ENCODE data around the gene LMO7. TPM values are rescaled to one million over a fixed set of nuclear protein-coding genes. Genes with fewer than 3 reads are reported as not detected.

Gene LMO7
- total RNA-seq, 3 donors from 2014 or later, result 11.0 to 71.3 (median 32.8) TPM

DNA sequence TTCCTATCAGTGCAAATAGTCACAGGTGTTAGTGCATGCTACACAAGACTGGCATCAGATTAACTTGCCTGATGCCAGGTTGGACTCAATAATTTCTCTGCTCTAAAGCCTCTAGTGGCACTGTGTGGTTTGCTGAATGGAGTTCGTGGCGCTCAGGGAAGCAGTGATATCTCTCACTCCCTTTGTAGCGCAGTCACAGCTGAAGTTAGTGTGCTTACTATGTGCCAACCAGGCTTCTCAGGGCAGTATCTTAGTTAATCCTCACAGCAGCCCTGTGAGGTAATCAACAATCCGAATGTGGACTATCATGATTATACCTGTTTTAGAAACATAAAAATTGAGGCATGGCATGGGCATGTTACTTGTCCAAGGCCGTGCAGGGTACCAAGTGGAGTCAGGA lies 190.3 kb downstream of the LMO7 start:
- TF ChIP-seq POLR2AphosphoS5 (IDR thresholded peaks at IDR 0.05) (no peak), POLR2A (IDR thresholded peaks at IDR 0.05) (no peak)
- TF ChIP-seq, protein P1, sequence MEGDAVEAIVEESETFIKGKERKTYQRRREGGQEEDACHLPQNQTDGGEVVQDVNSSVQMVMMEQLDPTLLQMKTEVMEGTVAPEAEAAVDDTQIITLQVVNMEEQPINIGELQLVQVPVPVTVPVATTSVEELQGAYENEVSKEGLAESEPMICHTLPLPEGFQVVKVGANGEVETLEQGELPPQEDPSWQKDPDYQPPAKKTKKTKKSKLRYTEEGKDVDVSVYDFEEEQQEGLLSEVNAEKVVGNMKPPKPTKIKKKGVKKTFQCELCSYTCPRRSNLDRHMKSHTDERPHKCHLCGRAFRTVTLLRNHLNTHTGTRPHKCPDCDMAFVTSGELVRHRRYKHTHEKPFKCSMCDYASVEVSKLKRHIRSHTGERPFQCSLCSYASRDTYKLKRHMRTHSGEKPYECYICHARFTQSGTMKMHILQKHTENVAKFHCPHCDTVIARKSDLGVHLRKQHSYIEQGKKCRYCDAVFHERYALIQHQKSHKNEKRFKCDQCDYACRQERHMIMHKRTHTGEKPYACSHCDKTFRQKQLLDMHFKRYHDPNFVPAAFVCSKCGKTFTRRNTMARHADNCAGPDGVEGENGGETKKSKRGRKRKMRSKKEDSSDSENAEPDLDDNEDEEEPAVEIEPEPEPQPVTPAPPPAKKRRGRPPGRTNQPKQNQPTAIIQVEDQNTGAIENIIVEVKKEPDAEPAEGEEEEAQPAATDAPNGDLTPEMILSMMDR (IDR thresholded peaks at IDR 0.05), result no peak
- intact Hi-C loops (cut with DNase I; ENCODE audit: low total_unique reads), result no loop called here
- DNase-seq (ENCODE audit: low spot score in 2 of 2), result no peak
- H3K4me3 ChIP-seq, result no peak overlapping the region
- H3K36me3 ChIP-seq, result no peaks in the 10 kb centered on the region
- H3K4me1 ChIP-seq, result no peaks in the 10 kb centered on the region
- H3K9me3 ChIP-seq, result no peaks in the 10 kb centered on the region
- H3K27ac ChIP-seq, result no peak overlapping the region
- H3K27me3 ChIP-seq, result no peaks in the 10 kb centered on the region

DNA sequence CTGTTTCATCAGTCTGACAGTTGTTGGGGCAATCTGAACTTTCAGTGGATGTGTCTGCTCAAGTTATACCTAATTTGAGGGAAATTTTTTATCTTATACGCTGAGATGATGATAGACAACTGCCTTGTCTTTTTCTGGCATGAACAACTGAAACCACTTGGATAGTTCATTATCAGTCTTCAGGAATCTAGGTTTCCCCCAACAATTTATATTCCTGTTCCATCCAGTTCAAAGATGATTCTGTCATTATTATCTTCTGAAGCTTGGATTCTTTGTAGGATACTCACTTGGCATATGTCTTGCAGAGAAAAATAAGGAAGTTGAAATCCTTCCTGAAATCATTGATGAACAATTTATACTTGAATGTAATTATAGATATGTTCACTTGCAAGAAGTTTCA lies 193.7 kb downstream of the LMO7 start:
- no peak for TF ChIP-seq POLR2AphosphoS5 (IDR thresholded peaks at IDR 0.05)
- TF ChIP-seq, protein P1 (IDR thresholded peaks at IDR 0.05), result no peak
- H3K36me3 ChIP-seq, result no peaks in the 10 kb centered on the region
- no peak overlapping the region for H3K27ac ChIP-seq
- H3K4me1 ChIP-seq, result no peaks in the 10 kb centered on the region
- no peaks in the 10 kb centered on the region for H3K9me3 ChIP-seq
- no peak overlapping the region for H3K4me3 ChIP-seq
- intact Hi-C loops (cut with DNase I; ENCODE audit: low total_unique reads), result no loop called here
- no peak for DNase-seq (ENCODE audit: low spot score in 2 of 2)
- no peaks in the 10 kb centered on the region for H3K27me3 ChIP-seq

DNA sequence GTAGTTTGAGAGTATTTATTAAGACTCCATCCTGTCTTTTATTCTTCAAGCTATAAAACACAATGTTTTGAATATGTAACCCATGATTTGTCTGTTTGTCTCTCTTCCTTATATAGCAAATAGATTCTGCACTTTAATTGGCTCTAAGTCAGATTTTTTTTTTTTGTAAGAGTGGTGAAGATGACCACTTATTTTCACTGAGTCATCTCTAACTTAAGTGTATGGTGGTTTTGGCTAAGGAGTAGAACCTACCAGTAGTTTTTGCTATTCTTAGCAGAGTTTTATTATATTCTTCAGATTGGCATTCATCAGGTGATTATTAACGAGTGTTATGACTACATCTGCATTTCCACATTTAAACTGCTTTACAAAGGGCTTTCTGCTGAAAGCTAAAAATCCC lies 194.7 kb downstream of the LMO7 start:
- H3K9me3 ChIP-seq, result no peaks in the 10 kb centered on the region
- no peaks in the 10 kb centered on the region for H3K27me3 ChIP-seq
- H3K4me1 ChIP-seq, result no peaks in the 10 kb centered on the region
- no peaks in the 10 kb centered on the region for H3K36me3 ChIP-seq
- no peak for DNase-seq (ENCODE audit: low spot score in 2 of 2)
- H3K4me3 ChIP-seq, result no peak overlapping the region
- intact Hi-C loops (cut with DNase I; ENCODE audit: low total_unique reads), result no loop called here
- H3K27ac ChIP-seq, result no peak overlapping the region
- no peak for TF ChIP-seq POLR2A (IDR thresholded peaks at IDR 0.05)
- TF ChIP-seq, protein P1 (IDR thresholded peaks at IDR 0.05), result no peak
- TF ChIP-seq POLR2AphosphoS5 (IDR thresholded peaks at IDR 0.05), result no peak

DNA sequence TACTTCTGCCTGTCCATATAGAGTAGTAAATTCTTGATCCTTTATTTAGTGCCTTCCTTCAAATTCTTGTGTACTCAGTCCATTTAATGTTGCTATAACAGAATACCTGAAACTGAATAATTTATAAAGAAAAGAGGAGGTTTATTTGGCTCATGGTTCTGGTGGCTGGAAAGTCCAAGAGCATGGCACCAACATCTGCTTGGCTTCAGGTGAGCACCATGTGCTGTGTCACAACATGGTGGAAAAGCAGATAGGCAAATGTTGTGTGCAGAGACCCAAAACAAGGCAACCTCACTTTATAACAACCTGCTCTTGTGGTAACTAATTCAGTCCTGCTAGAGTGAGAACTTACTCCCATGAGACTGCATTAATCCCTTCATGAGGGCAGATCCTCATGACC lies 195.3 kb downstream of the LMO7 start:
- no peak overlapping the region for H3K4me3 ChIP-seq
- H3K27me3 ChIP-seq, result no peaks in the 10 kb centered on the region
- intact Hi-C loops (cut with DNase I; ENCODE audit: low total_unique reads), result no loop called here
- no peak overlapping the region for H3K27ac ChIP-seq
- no peaks in the 10 kb centered on the region for H3K9me3 ChIP-seq
- TF ChIP-seq POLR2A (IDR thresholded peaks at IDR 0.05) (no peak), POLR2AphosphoS5 (IDR thresholded peaks at IDR 0.05) (no peak)
- TF ChIP-seq, protein P1 (IDR thresholded peaks at IDR 0.05), result no peak
- no peak for DNase-seq (ENCODE audit: low spot score in 2 of 2)
- H3K36me3 ChIP-seq, result no peaks in the 10 kb centered on the region
- H3K4me1 ChIP-seq, result no peaks in the 10 kb centered on the region

DNA sequence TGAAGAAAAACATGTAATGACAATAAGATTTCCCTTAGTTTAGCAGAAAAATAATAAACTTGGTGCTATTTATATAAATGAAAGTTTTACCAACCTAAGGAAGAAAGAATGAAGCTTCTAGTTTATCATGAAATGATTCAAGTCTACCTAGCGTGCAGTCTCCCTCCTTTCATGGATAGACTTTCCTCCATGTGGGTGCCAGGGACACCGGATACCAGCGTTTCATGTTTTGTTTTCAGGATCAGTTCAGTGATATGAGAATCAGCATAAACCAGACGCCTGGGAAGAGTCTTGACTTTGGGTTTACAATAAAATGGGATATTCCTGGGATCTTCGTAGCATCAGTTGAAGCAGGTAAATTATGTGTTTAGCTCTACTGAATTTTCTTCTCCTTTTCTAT lies 196.7 kb downstream of the LMO7 start:
- Histone ChIP-seq H3K27ac (no peak overlapping the region), H3K27me3 (no peaks in the 10 kb centered on the region), H3K36me3 (no peaks in the 10 kb centered on the region), H3K9me3 (no peaks in the 10 kb centered on the region), H3K4me1 (no peaks in the 10 kb centered on the region), H3K4me3 (no peak overlapping the region)
- intact Hi-C loops (cut with DNase I; ENCODE audit: low total_unique reads), result no loop called here
- TF ChIP-seq POLR2A (IDR thresholded peaks at IDR 0.05) (no peak), POLR2AphosphoS5 (IDR thresholded peaks at IDR 0.05) (no peak)
- TF ChIP-seq, protein P1 (IDR thresholded peaks at IDR 0.05), result no peak
- DNase-seq (ENCODE audit: low spot score in 2 of 2), result no peak

Data from breast epithelium (tissue), 4 donors.